Activated CD8-positive, alpha-beta memory T cell treated with anti-CD3 and anti-CD28 coated beads for 1 hour (primary cell): ENCODE data around the gene TTC27.
"Not testable (repeated sequence)": the region's sequence is repeated elsewhere in the genome, so short reads cannot be mapped to it uniquely, and the experiment has no call there.

Source experiments
- DNase-seq, 2 donors: peaks; one replicate each; pipeline ENCODE4 v3.0.0-alpha.2; 2020; ENCODE audit warnings: low read depth in 1 of 2; ENCODE audit errors: extremely low read depth in 1 of 2

Gene TTC27

GRCh38 chr2:32843699-32844098 lies 215.8 kb downstream of the TTC27 start:
- no peak for DNase-seq

- no peak for DNase-seq
These were observed 216.4 kb downstream of the TTC27 start for GRCh38 chr2:32844253-32844652.

DNA sequence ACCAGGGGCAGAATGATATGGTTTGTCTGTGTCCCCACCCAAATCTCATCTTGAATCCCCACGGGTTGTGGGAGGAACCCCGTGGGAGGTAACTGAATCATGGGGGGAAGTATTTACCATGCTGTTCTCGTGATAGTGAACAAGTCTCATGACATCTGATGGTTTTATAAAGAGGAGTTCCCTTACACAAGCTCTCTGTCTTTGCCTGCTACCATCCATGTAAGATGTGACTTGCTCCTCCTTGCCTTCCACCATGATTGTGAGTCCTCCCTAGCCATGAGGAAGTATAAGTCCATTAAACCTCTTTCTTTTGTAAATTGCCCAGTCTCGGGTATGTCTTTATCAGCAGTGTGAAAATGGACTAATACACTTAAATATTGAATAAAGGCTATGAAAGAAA lies 218.4 kb downstream of the TTC27 start:
- DNase-seq = not testable (repeated sequence)

DNA sequence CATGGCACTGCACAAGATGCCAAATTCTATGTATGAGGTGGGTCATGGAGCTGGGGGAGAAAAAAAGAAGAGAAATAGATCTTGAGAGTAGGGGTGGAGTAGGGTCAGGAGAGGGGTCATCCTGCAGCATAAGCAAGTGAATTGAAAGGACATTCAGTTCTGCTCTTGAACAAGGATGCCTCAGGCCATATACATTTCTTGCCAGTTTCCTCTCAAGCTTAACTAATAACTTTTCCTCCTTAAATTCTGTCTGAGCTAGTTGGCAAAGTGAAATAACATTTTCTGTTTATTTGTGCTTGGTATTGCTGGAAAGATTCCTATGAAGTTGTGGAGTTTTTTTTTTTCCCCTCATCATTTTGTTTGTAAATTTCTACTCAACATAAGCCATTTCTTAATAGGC lies 219.9 kb downstream of the TTC27 start:
- DNase-seq = no peak

DNA sequence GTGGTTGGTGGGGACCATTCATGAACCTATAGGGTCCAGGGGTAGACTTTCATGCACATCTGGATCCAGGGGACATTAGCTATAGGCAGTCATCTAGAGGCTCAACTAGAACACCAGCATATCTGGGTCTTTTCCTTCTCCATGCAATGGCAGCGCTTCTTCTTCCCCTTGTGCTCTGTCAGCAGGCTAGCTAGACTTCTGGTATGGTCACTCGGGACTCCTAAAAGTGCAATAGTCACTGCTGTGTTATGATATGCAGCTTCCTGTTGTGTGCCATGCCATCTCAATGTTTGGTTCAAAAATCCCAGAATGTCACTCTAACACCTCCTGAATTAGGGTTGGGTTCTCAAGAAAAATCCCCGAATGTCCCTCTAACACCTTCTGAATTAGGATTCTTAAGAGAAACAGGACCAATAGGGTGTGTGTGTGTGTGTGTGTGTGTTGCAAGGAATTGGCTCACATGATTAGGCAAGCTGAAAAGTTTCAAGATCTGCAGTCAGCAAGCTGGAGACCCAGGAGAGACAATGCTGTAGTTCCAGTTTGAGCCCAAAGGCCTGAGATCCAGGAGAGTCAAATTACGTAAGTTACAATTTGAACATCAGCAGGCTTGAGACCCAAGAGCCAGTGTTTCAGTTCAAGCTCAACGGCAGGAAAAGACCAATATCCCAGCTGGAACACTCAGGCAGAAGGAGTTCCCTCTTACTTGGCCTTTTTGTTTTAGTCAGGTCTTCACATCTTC lies 221.8 kb downstream of the TTC27 start:
- no peak for DNase-seq

GRCh38 chr2:32851777-32852439 lies 224.1 kb downstream of the TTC27 start:
- no peak for DNase-seq

DNA sequence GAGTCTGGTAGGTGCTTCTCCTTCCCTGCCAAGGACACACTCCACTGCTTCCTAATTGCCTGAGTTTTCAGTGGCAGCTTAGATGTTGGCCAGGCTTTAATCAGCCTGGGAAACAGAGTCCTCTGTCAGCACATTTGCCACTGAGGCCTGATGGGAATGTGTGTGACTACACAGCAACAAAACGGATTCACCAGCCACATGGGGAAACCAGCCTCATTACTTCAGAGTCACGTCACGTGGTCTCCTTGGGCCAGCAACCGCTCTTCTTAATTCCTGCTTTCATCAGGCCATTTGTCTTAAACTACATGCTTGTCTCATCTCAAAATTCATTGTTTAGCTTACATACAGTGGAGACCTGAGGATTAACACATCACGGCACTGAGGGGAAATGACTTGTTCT lies 225.0 kb downstream of the TTC27 start:
- no peak for DNase-seq

- no peak for DNase-seq
These were observed 229.0 kb downstream of the TTC27 start for GRCh38 chr2:32856891-32857290.

DNA sequence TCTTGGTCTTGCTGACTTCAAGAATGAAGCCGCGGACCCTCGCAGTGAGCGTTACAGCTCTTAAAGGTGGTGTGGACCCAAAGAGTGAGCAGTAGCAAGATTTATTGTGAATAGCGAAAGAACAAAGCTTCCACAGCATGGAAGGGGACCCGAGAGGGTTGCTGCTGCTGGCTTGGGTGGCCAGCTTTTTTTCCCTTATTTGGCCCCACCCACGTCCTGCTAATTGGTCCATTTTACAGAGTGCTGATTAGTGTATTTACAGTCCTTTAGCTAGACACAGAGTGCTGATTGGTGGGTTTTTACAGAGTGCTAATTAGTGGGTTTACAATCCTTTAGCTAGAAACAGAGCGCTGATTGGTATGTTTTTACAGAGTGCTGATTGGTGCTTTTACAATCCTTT lies 230.9 kb downstream of the TTC27 start:
- no peak for DNase-seq

- no peak for DNase-seq
These were observed 232.5 kb downstream of the TTC27 start for GRCh38 chr2:32860385-32860784.

GRCh38 chr2:32862269-32863055 lies 234.6 kb downstream of the TTC27 start:
- no peak for DNase-seq

DNA sequence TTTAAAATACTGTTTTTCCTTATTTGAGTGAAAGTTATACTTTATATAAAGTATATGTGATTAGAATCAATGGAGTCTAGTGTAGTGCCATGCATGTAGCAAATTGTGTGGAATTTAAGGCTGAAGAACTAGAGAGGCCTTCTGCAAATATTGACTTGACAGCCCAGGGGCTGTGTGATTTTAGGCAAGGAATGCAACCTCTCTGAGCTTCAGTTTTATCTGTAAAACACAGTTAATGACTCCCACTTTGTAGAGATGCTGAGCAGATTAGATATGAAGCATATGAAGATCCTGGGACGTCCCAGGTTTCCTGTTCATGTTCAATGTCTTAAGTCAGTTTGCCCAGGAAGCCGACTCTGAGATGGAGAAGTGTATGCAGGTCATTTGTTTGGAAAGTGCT lies 235.5 kb downstream of the TTC27 start:
- no peak for DNase-seq

- no peak for DNase-seq
These were observed 236.0 kb downstream of the TTC27 start for GRCh38 chr2:32863803-32864202.

DNA sequence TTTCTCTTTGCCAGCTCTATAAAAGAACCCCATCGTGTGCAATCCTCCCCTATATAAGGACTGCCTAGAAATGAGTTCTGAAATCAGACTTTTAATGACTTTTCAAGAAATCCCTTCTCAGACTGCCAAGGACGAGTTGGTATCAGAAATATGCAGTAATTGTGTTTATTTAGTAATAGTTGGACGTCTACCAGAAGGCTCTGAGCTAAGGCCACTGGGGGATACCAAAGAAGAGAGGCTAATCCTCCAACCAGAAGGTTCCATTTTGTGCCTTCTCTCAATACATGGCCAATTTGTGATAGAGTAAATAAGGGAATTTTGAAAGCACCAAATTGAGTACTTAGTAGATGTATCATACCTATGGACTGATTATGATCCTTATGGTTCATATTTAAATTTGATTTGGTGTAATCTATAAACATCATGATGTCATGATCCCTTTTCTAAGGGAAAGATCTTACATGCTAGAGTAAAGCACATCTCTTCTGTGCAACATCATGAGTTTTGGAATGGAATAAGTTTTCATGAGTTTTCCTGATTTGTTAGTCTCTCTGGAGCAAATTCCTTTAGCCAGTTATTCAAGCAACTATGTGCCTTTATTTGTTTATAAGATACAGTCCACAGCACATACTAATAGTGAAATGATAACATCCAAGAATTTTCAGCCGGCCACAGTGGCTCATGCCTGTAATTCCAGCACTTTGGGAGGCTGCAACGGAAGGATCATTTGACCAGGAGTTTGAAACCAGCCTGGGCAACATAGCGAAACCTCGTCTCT lies 236.7 kb downstream of the TTC27 start:
- DNase-seq = no peak

GRCh38 chr2:32865399-32866068 lies 237.7 kb downstream of the TTC27 start:
- no peak for DNase-seq

DNA sequence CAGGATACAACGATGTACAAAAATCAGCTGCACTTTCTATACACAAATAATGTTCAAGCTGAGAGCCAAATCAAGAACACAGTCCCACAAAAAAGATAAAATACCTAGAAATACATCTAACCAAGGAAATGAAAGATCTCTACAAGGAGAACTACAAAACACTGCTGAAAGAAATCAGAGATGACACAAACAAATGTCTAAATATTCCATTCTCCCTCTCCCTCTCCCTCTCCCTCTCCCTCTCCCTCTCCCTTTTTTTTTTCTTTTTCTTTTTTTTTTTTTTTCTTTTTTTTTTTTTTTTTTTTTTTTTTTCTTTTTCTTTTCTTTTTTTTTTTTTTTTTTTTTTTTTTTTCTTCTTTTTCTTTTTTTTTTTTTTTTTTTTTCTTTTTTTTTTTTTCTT lies 238.6 kb downstream of the TTC27 start:
- not testable (repeated sequence) for DNase-seq
